GM10847 (cell line): Measurements from ENCODE around the gene CELSR1.

ENCODE experiments used
- POLR2A ChIP-seq: IDR thresholded peaks from 2 replicates; pipeline ENCODE4 v1.6.1; 2011; ENCODE audit not compliant: insufficient read length; ENCODE audit errors: extremely low read depth

The CELSR1 gene

DNA sequence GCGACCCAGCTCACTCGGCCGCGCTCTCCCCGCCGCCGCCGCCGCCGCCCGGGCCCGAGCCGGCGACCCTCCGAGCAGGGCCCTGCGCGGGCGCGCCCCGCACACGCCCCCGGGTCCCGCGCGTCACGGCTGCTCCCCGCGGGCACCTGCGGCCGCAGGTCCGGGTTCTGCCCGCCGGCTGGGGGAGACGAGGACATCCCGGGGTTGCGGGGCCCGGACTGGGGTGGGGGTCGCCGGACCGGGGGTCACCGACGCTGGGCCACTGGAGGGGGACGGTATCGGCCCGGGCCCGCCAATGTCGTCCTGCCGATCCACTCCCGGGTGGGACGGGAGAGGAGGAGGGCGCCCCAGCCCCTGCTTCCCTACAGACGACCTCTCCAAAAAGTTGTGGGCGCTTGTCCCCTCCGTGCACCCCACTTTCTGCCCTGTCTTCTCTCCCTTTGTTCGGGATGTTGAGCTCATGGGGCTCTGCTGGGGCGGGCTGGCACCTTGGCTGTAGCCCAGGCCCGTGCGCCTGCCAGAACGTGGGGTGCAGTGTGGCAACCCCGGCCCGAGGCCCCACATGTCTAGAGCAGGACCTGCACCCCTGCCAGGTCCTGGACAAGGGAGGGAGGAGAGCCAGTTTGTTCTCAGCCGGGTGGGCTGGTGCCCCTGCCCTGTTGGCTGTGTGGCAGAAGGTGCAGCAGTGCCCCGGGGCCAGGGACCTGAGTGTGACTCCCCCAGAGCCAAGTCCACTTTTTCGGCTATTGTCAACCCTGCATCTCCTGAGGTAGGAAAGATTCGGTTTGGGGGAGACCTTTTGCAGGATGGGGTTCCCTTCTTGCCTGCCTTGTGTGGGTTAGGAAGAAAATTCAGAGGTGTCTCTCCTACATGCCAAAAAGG is 40.2 kb upstream of the CELSR1 start:
- TF ChIP-seq POLR2A = no peak

DNA sequence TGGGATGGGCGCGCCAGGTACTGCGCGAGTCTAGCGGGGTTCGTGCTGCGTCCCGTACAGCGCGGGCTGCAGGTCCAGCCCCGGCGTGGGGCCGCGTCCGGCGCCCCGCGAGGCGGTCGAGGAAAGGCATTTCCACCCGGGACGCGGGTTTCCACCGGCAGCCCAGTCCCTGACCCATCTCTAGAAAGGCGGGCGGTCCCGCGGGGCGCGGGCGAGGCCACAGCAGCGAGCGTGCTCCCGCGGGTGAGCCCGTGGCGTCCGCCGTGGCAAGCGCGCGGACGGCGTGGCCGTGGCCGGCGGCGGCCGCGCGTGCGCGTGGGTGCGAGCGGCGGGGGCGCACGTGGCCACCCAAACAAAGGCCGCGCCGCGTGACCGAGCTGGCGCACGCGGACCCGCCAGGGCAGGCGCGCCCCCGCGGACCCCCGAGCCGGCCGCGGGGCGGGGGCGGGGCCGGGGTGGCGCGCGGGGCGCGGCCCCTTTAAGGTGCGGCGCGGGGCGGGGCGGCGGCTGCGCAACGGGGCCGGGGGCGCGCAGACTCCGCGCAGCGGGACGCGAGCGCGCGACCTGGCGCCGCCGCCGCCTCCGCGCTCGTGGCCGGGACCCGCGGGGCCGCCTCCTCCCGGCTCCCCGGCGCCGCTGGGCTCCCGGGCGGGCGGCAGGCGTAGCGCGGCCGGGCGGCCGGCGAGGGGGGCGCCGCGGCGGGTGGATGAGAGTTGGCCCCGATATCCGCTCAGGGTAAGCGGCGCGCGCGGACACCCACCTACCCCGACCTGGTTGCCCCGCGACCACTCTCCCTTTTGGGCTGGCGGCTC is 39.3 kb upstream of the CELSR1 start:
- no peak for TF ChIP-seq POLR2A

DNA sequence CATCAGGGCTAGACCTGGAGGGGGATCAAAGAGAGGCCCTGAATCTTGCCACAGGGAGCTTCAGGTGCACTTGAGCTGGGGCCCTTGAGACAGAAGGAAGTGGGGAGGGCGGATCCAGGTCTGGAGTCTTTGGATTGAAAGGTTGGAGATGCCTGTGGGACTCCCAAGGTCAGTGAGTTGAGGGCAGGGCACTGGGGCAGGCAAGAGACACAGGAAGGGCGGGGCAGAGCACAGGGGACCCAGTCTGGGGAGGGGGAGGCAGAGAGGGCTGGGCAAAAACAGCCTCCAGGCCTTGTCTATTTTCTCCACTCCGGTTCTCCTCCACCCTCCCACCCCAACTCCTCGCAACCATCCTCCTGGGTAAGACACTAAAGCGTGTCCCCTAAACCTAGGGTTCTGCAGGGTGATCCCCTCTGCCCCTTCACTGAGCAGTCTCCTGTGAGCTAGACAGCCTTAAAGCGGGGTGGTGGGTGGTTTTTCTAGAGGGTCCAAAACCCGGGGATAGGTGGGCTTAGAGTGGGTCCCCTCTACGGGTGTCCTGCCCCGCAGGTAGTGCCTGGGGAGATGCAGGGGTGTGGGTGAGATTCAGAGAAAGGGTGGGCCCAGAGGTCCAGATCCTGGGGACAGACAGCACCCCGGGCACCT is 38.6 kb upstream of the CELSR1 start:
- TF ChIP-seq POLR2A = no peak

DNA sequence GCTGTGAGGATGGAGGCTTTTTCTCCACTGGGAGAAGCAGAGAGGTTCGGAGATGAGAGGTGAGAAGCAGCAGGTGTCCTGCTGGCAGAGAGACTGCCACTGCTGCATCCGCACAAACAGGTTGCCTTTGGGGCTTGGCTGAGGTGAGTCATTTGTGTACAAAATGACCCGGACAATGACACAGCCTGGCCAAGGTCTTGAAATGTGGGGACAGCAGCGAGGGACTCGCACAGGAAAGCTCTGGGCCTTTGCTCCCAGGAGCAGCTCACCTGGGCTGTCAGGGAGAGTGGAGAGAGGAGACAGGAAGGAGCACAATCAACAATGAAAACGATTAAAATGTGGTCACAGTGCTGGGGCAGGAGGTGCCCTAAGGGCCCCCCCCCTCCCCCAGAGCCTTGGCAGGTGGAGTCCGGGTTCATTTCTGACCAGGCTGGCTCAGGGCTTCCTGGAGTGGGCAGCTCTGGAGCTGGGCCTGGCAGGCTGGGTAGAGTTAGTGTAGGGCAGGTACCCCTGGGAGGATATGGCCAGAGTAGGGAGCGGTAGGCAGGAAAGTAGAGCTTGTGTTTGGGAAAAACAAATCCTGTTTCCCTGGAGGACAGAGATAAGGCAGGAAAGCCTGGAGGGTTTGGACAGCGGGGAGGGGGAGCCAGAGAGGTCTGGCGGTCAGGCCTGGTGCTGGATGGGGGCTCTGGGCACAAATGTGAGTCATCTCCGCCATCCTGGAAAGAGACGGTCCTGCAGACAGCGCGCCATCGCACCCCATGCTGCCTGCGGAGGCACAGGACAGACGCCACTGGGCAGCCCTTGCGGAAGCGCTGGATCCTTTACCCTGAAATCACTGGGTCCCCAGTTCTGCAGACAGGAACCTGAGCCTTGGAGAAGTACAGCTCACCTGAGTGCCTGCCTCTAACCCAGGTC is 37.8 kb upstream of the CELSR1 start:
- TF ChIP-seq POLR2A = no peak

DNA sequence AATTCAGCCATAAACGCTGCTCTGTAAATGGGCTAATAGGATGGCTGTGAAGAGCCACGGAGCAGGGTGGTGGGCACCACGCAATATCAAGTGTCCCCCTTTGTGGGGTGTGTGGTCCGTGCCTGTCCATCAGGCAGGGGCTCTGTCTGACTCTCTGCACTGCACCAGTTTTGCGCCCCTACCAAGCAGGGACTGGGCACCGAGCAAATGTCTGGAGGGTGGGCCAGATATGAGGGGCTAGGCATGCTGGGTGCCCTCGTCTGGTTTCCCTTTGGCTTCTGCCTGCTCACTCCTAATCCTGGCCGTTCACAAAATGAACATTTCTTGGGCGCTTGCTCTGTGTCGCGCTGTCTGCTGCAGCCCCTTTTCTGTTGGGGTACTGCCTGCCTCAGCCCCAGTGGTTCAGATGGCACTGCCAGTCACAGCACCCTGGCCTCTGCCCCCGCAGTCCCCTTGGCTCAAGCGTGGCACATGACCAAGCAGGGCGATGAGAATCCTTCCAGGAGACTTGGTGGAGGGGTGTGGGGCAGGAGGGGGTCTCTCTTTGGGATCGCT is 37.1 kb upstream of the CELSR1 start:
- no peak for TF ChIP-seq POLR2A

DNA sequence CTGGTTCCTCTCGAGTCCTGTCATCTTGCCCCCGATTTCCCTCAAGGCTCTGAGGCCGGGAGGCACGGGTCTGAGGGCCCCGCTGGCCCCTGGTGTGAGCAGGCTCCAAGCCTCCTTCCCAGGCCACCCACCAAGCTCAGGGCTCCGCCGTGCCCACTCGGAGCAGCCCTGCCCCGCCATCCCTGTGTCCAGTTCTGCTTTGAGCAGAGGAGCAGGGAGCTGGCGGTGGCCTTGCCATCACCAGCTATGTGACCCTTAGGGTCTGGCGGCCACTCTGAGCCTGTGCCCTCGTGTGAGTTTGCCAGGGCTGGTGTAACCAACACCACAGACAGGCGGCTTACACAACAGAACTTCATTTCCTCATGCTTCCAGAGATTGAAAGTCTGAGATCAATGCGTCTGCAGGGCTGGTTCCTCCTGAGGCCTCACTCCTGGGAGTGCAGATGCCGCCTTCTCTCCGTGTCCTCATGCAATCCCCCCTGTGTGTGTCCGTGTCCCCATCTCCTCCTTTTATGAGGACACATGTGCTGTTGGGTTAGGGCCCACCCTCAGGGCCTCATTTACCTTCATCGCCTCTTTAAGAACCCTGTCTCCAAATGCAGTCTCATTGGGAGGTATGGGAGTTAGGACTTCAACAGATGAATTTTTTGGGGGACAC is 36.5 kb upstream of the CELSR1 start:
- no peak for TF ChIP-seq POLR2A

DNA sequence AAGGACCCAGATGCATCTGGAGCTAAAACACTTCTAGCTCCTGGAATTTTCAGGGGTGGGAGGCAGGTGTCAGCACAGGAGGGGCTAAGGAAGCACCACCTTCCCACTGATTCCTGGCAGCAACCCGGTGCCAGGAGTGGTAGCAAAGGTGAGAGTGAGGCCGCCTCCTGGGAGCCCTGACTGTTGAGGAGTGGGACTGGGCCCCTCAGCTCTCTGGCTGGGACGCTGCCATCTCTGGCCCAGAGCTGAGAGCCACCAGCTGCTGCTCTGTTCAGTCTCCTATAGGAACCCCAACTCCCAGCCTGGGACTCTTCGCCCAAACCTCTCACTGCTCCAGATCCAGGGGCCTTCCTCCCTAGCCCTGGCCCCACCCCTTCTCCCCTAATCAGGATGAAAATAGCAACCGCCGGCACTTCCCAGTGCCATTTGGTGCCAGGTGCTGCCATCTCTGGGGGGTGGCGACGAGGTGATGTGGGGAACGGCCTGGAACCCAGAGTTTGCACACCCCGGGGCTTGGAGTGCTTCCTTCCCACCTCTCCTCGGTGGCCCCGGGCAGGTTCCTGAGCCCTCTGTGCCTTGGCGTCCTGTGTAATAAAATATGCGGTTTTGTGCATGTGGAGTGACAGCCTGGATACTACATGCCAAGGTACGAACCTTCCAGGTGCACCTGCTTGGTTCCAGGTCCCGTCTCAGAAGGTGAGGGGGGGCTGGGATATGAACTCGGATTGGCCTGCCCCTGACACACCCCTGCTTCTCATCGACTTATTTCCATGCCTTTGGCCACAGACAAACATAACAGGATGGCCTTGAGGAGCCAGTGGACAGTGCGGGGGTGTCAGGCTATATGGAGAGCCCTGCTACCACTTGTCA is 35.7 kb upstream of the CELSR1 start:
- no peak for TF ChIP-seq POLR2A

DNA sequence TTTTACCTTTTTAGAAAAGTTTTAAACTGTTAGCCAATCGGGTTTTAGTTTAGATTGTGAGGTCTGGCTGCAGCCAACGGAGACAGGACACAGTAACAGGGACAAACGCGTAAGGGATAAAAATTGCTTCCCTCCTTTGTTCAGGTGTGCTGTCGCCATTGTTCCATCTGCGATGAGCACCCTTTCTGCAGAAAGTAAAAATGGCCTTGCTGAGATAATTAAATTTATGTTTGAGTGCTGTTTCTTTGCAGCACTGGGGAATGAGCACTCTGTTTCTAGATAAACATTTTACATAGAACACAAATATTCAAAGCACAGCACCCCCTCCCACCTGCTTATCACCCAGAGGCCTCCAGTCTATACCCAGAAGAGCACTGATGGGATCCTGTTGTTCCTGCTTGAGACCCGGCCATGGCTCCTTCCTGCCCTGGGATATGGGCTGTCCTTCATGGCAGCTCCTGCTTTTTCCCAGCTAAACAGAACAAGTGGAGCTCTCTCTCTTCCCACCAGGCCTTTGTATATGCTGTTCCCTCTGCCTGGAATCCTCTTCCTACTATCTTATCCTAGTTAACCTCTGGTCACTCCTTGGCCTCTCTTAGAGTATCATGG is 34.3 kb upstream of the CELSR1 start:
- no peak for TF ChIP-seq POLR2A

DNA sequence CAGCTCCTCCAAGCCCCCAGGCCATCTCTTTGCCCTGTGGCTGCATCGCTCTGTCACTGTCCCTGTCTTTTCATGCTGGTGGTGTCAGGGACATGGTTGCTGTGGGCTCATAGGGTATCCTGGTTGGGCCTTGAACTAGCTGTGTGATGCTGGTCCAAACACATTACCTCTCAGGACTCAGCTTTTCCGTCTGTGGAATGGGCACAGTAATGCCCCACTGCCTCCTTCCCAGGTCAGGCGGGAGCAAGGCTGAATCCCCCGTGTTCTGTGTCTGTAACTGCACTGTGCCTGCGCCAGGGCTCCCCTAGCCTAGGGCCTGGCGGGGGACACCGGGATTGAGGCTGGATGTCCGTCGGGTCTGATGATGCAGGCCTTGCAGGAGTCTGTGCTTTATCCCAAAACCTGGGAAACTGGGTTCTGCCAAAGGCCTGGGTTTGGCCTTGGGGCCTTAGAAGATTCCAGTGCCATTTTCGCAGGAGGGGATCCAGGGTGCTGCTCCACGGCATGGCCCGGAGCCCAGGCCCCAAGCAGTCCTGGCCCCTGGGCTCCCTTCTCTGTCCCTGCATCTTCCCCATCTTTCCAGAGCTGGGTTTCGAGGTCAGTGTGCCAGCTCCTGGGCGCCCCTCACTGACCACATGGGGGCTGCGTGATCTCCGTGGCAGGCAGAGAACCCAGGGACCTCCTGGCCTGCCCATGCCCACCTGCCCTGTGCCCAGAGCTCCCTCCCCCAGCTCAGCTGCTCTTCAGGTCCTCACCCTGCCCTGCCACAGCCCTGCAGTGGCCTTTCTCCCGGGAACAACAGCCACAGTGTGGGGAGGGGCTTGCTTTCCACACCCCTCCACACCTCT is 32.7 kb upstream of the CELSR1 start:
- no peak for TF ChIP-seq POLR2A

DNA sequence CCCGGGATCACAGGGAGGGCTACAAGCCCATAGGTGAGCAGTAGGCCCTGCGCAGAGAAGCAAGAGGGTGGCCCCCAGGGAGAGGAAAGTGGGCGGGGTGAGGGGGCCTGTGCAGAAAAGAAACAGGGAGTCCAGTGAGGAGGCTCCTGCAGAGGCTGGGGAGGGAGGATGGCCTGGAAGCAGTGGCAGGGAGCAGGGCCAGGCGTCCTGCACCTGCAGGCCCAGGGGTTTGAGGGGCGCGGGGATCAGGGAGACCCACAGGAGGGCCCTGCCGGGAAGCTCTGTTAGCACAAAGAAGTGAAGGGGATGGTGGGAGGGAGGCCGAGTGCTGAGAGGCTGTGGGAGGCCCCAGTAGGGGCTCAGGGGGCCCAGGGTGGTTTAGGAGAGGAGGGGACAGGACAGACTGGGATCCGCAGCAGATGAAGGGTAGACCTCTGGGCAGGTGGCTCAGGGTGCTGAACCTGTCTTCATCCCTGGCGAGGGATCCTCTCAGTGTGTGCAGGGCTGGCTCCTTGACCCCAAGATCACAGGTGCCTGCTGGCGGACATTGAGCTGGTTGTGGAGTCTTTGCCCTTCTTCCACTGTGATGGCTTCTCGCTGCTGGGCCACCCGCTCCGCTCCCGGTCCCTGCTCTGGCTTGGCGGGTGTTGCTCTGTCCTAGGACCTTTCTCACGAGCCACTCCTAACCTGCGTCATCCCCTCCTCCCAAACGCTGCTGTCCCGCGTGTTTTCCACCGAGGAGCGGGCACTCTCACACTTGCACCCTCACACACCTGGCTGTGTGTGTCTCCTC is 31.8 kb upstream of the CELSR1 start:
- no peak for TF ChIP-seq POLR2A
